Measurements from ENCODE around the gene GNG14.
A peak's percentile ranks its signal among the peaks of the same experiment; 100 is the strongest.

- no peak for TF ChIP-seq CTCF (IDR thresholded peaks at IDR 0.05; ENCODE audit: insufficient read depth, low read length)
- peak; percentile 22; the same call in 1 of the 2 replicates for TF ChIP-seq POLR2AphosphoS5 (IDR thresholded peaks at IDR 0.05; ENCODE audit: low read depth)
- no peak for TF ChIP-seq GABPA (IDR thresholded peaks at IDR 0.05; ENCODE audit: low read depth)
- no peak for TF ChIP-seq REST (IDR thresholded peaks at IDR 0.05; ENCODE audit: insufficient replicate concordance, low read depth)
These were observed 30.8 kb upstream of the GNG14 start for GRCh38 chr19:12656899-12657571.

Measured in HL-60 (cell line).